Activated naive CD8-positive, alpha-beta T cell treated with anti-CD3 and anti-CD28 coated beads for 36 hours (primary cell): Measurements from ENCODE around the gene ZCCHC8. TPM values are rescaled to one million over a fixed set of nuclear protein-coding genes. Genes with fewer than 3 reads are reported as not detected.
A peak's percentile ranks its signal among the peaks of the same experiment; 100 is the strongest.
"Not testable (repeated sequence)": the region's sequence is repeated elsewhere in the genome, so short reads cannot be mapped to it uniquely, and the experiment has no call there.

Experiments used
- DNase-seq: peaks from one replicate; pipeline ENCODE4 v3.0.0; 2021
- H3K27ac Mint-ChIP-seq: one replicate; pipeline ENCODE4 v1.8.0; 2022; ENCODE audit warnings: mild to moderate bottlenecking, moderate library complexity, mixed read lengths
- H3K27me3 Mint-ChIP-seq: one replicate; pipeline ENCODE4 v1.8.0; 2022; ENCODE audit warnings: mild to moderate bottlenecking, mixed read lengths
- H3K36me3 Mint-ChIP-seq: one replicate; pipeline ENCODE4 v1.8.0; 2021; ENCODE audit warnings: mild to moderate bottlenecking, mixed read lengths
- H3K4me1 Mint-ChIP-seq: one replicate; pipeline ENCODE4 v1.8.0; 2021; ENCODE audit warnings: mixed read lengths
- H3K4me3 Mint-ChIP-seq: one replicate; pipeline ENCODE4 v1.8.0; 2022; ENCODE audit warnings: mild to moderate bottlenecking, moderate library complexity, mixed read lengths
- H3K9me3 Mint-ChIP-seq: one replicate; pipeline ENCODE4 v1.8.0; 2022; ENCODE audit warnings: mixed read lengths
- total RNA-seq, 2 experiments: library from RNA; stranded (reverse); gene quantifications; one replicate each; pipeline ENCODE4 v1.2.3, GENCODE V29; 2021

Gene ZCCHC8
- total RNA-seq, 2 experiments from 2014 or later = 40.7 to 41.7 TPM

GRCh38 chr12:122495258-122495657, 5.5 kb downstream of the ZCCHC8 start:
- Mint-ChIP-seq H3K9me3 (no peaks in the 10 kb centered on the region), H3K4me3 (no peak overlapping the region), H3K4me1 (peaks cover 18% of the 10 kb centered on the region), H3K36me3 (peaks cover 38% of the 10 kb centered on the region), H3K27me3 (no peaks in the 10 kb centered on the region), H3K27ac (no peak overlapping the region)
- no peak for DNase-seq

DNA sequence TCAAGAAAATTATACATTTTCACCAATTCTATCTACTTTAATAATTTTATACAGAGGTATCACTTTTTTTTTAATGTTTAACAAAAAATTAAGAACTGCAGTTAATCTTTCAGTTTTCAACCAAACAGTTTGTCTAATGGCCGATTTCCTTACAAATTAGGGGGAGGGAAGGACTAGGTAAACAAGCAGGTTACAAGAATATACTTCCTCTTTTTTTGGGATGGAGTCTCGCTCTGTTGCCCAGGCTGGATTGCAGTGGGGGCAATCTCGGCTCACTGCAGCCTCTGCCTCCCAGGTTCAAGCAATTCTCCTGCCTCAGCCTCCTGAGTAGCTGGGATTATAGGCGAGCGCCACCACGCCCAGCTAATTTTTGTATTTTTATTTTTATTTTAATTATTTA, 7.5 kb downstream of the ZCCHC8 start:
- H3K27me3 Mint-ChIP-seq, H3K9me3 Mint-ChIP-seq, DNase-seq, H3K27ac Mint-ChIP-seq, H3K4me3 Mint-ChIP-seq: not testable (repeated sequence)
- peaks cover 29% of the 10 kb centered on the region for H3K36me3 Mint-ChIP-seq
- peaks cover 11% of the 10 kb centered on the region for H3K4me1 Mint-ChIP-seq

GRCh38 chr12:122491991-122492390, 8.7 kb downstream of the ZCCHC8 start:
- no peaks in the 10 kb centered on the region for H3K9me3 Mint-ChIP-seq
- no peak overlapping the region for H3K27ac Mint-ChIP-seq
- H3K36me3 Mint-ChIP-seq = peaks cover 26% of the 10 kb centered on the region
- no peak for DNase-seq
- no peaks in the 10 kb centered on the region for H3K27me3 Mint-ChIP-seq
- no peak overlapping the region for H3K4me3 Mint-ChIP-seq
- peaks cover 7% of the 10 kb centered on the region for H3K4me1 Mint-ChIP-seq

GRCh38 chr12:122489038-122489437, 11.7 kb downstream of the ZCCHC8 start:
- H3K4me3 Mint-ChIP-seq = no peak overlapping the region
- H3K9me3 Mint-ChIP-seq = no peaks in the 10 kb centered on the region
- peaks cover 28% of the 10 kb centered on the region for H3K36me3 Mint-ChIP-seq
- no peak overlapping the region for H3K27ac Mint-ChIP-seq
- no peak for DNase-seq
- peaks cover 2% of the 10 kb centered on the region for H3K4me1 Mint-ChIP-seq
- no peaks in the 10 kb centered on the region for H3K27me3 Mint-ChIP-seq

DNA sequence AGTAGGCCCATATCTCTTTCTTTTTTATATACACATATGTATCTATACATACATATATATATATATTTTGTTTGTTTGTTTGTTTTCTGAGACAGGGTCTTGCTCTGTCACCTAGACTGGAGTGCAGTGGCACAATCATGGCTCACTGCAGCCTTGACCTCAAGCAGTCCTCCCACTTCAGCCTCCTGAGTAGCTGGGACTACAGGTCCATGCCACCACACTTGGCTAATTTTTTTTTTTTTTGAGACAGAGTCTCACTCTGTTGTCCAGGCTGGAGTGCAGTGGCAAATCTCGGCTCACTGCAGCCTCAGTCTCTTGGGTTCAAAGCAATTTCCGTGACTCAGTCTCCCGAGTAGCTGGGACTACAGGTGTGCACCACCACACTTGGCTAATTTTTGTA, 12.9 kb downstream of the ZCCHC8 start:
- peaks cover 28% of the 10 kb centered on the region for H3K36me3 Mint-ChIP-seq
- H3K4me3 Mint-ChIP-seq, H3K27ac Mint-ChIP-seq, H3K9me3 Mint-ChIP-seq, DNase-seq, H3K27me3 Mint-ChIP-seq: not testable (repeated sequence)
- peaks cover 11% of the 10 kb centered on the region for H3K4me1 Mint-ChIP-seq

GRCh38 chr12:122486805-122487426, 13.8 kb downstream of the ZCCHC8 start:
- Mint-ChIP-seq H3K9me3 (no peaks in the 10 kb centered on the region), H3K27me3 (no peaks in the 10 kb centered on the region), H3K4me1 (peaks cover 10% of the 10 kb centered on the region), H3K27ac (no peak overlapping the region), H3K4me3 (no peak overlapping the region), H3K36me3 (peaks cover 26% of the 10 kb centered on the region)
- no peak for DNase-seq

GRCh38 chr12:122486360-122486759, 14.4 kb downstream of the ZCCHC8 start:
- H3K9me3 Mint-ChIP-seq, H3K27ac Mint-ChIP-seq, DNase-seq, H3K4me3 Mint-ChIP-seq, H3K27me3 Mint-ChIP-seq: not testable (repeated sequence)
- Mint-ChIP-seq H3K4me1 (peaks cover 10% of the 10 kb centered on the region), H3K36me3 (peaks cover 23% of the 10 kb centered on the region)

- not testable (repeated sequence) for H3K27ac Mint-ChIP-seq, H3K4me3 Mint-ChIP-seq, H3K27me3 Mint-ChIP-seq, H3K9me3 Mint-ChIP-seq, DNase-seq
- Mint-ChIP-seq H3K36me3 (peaks cover 23% of the 10 kb centered on the region), H3K4me1 (peaks cover 10% of the 10 kb centered on the region)
Measured at GRCh38 chr12:122484385-122484784, 16.3 kb downstream of the ZCCHC8 start.

DNA sequence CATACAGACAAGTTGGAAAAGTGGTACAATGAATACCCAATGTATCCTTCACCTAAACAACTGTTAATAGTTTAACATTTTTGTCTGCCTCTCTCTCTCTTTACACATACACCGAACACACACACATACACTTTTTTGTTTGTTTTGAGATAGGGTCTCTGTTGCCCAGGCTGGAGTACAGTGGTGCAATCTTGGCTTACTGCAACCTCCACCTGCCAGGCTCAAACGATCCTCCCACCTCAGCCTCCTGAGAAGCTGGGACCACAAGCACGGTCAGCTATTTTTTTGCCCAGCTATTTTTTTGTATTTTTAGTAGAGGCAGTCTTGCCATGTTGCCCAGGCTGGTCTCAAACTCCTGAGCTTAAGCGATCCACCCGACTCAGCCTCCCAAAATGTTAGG, 16.8 kb downstream of the ZCCHC8 start:
- Mint-ChIP-seq H3K36me3 (peaks cover 22% of the 10 kb centered on the region), H3K4me3 (no peak overlapping the region), H3K27ac (no peak overlapping the region), H3K9me3 (no peaks in the 10 kb centered on the region), H3K4me1 (peaks cover 10% of the 10 kb centered on the region), H3K27me3 (no peaks in the 10 kb centered on the region)
- no peak for DNase-seq

DNA sequence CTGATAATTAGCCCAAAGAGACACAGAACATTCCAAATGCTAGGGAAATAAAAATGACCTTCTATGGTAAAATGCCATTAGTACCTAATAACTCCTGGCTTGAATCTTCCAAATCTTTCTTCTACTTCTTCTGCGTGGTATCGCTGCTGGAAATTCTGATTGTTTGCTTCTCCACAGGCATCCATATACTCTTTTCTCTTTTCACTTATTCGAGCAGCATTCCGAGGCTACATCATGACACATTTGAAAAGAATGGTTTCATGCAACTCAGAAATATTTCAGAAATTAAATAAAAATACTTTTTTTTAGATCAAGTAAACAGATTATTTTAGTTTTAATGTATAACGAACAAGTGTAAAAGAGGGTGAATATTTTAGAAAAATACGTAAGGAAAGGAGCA, 18.9 kb downstream of the ZCCHC8 start:
- peaks cover 22% of the 10 kb centered on the region for H3K36me3 Mint-ChIP-seq
- peaks cover 10% of the 10 kb centered on the region for H3K4me1 Mint-ChIP-seq
- H3K9me3 Mint-ChIP-seq = no peaks in the 10 kb centered on the region
- DNase-seq = no peak
- no peak overlapping the region for H3K27ac Mint-ChIP-seq
- no peak overlapping the region for H3K4me3 Mint-ChIP-seq
- H3K27me3 Mint-ChIP-seq = no peaks in the 10 kb centered on the region

- H3K9me3 Mint-ChIP-seq = no peaks in the 10 kb centered on the region
- no peak for DNase-seq
- peaks cover 12% of the 10 kb centered on the region for H3K4me1 Mint-ChIP-seq
- no peaks in the 10 kb centered on the region for H3K27me3 Mint-ChIP-seq
- H3K27ac Mint-ChIP-seq = no peak overlapping the region
- H3K36me3 Mint-ChIP-seq = peaks cover 27% of the 10 kb centered on the region
- H3K4me3 Mint-ChIP-seq = no peak overlapping the region
Measured at GRCh38 chr12:122480753-122481152, 20.0 kb downstream of the ZCCHC8 start.

DNA sequence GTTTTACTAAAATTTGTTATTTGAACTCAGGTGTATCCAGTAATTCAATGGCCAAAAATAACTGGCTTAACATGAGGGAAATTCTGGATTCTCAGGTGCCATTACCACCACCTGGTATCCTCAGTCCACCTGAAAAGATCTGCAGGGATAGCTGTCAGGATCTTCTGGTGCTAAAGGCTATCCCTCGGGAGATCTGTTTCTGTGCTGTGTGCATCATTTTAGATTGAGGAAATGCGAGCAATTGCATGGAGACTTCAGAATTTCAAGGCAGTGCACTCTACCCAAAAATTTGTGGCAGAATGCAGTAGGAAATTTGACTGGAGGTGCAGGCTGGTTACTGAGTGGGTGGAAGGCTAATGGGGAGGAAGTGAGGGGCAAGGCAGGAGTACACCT, 26.4 kb downstream of the ZCCHC8 start:
- DNase-seq = no peak
- H3K4me1 Mint-ChIP-seq = peaks cover 27% of the 10 kb centered on the region
- H3K36me3 Mint-ChIP-seq = peaks cover 36% of the 10 kb centered on the region
- H3K27me3 Mint-ChIP-seq = no peaks in the 10 kb centered on the region
- peak overlapping the region; percentile 66 for H3K4me3 Mint-ChIP-seq
- no peaks in the 10 kb centered on the region for H3K9me3 Mint-ChIP-seq
- peak overlapping the region; percentile 78 for H3K27ac Mint-ChIP-seq

- DNase-seq = peak; percentile 73
- H3K27ac Mint-ChIP-seq = peak overlapping the region; percentile 78
Measured at GRCh38 chr12:122473543-122474323, 27.0 kb downstream of the ZCCHC8 start.

GRCh38 chr12:122471324-122472226, 29.2 kb downstream of the ZCCHC8 start:
- Mint-ChIP-seq H3K27me3 (no peaks in the 10 kb centered on the region), H3K36me3 (peaks cover 30% of the 10 kb centered on the region), H3K9me3 (no peaks in the 10 kb centered on the region), H3K4me3 (no peak overlapping the region), H3K4me1 (peaks cover 27% of the 10 kb centered on the region), H3K27ac (no peak overlapping the region)
- DNase-seq = no peak

More at GRCh38 chr12:122473543-122474323, 27.0 kb downstream of the ZCCHC8 start:
- no peaks in the 10 kb centered on the region for H3K9me3 Mint-ChIP-seq
- peaks cover 27% of the 10 kb centered on the region for H3K4me1 Mint-ChIP-seq
- peaks cover 32% of the 10 kb centered on the region for H3K36me3 Mint-ChIP-seq
- H3K27me3 Mint-ChIP-seq = no peaks in the 10 kb centered on the region
- H3K4me3 Mint-ChIP-seq = no peak overlapping the region

GRCh38 chr12:122470576-122470975, 30.2 kb downstream of the ZCCHC8 start:
- not testable (repeated sequence) for H3K9me3 Mint-ChIP-seq, H3K4me3 Mint-ChIP-seq, H3K27ac Mint-ChIP-seq, DNase-seq, H3K27me3 Mint-ChIP-seq
- H3K4me1 Mint-ChIP-seq = peaks cover 24% of the 10 kb centered on the region
- H3K36me3 Mint-ChIP-seq = peaks cover 20% of the 10 kb centered on the region
